Testis (tissue), 3 donors: ENCODE data around the gene OTOF. TPM values are rescaled to one million over a fixed set of nuclear protein-coding genes. Genes with fewer than 3 reads are reported as not detected.

ENCODE experiments used
- DNase-seq: peaks from one replicate; pipeline ENCODE4 v3.0.0-alpha.2; 2019
- H3K27ac ChIP-seq, 2 donors: fragments of 200-600 bp; sonication (generic); one replicate each; pipeline ENCODE4 v1.5.1; 2019
- H3K27me3 ChIP-seq: fragments of 200-600 bp; sonication (generic); one replicate; pipeline ENCODE4 v1.5.1; 2019
- H3K36me3 ChIP-seq: fragments of 200-600 bp; sonication (generic); one replicate; pipeline ENCODE4 v1.5.1; 2017; ENCODE audit warnings: low read depth; ENCODE audit errors: missing control alignments
- H3K4me1 ChIP-seq: fragments of 200-600 bp; sonication (generic); one replicate; pipeline ENCODE4 v1.5.1; 2019
- H3K4me3 ChIP-seq, 2 donors: fragments of 200-600 bp; sonication (generic); one replicate each; pipeline ENCODE4 v1.5.1; 2017 to 2019
- H3K9me3 ChIP-seq: fragments of 200-600 bp; sonication (generic); one replicate; pipeline ENCODE4 v1.5.1; 2017
- CTCF ChIP-seq, 3 experiments: fragments of 450-650 bp in 2 of 3; fragments of 200-600 bp in 1 of 3; sonication (generic) in 1 of 3; IDR thresholded peaks; one replicate each; pipeline ENCODE4 v1.5.1; 2016 to 2019; ENCODE audit warnings: antibody characterized with exemption in 3 of 3, mild to moderate bottlenecking in 2 of 3, moderate library complexity in 1 of 3
- POLR2A ChIP-seq: fragments of 450-650 bp; IDR thresholded peaks from one replicate; pipeline ENCODE4 v1.6.1; 2017; ENCODE audit warnings: antibody characterized with exemption, mild to moderate bottlenecking, moderate library complexity
- WGBS, 2 donors: methylation state at CpG; one replicate each; pipeline ENCODE4 v1.1.5; 2018; 5-methylcytosine and 5-hydroxymethylcytosine counted together
- intact Hi-C: fragments of 100-400 bp; cut with DNase I; formaldehyde crosslinking; loops from one replicate; pipeline ENCODE4 v1.15.1; 2023; ENCODE audit warnings: low total_unique reads
- polyA plus RNA-seq: library from polyadenylated mRNA; stranded (reverse); fragments of 350-450 nt; fragmentation: Illumina TruSeq; extraction: RNeasy Lipid Tissue Mini Kit (QIAGEN cat#74804); gene quantifications from one replicate; pipeline ENCODE4 v1.2.3, GENCODE V29; 2014; ENCODE audit warnings: low read depth, low replicate concordance; ENCODE audit not compliant: insufficient read depth
- total RNA-seq, 2 donors: library from RNA; depleted of rRNA; stranded (reverse); fragments of >200 nt; gene quantifications; one replicate each; pipeline ENCODE4 v1.2.3, GENCODE V29; 2016

The OTOF gene
- total and polyA plus RNA-seq, 3 donors from 2014 or later, result 1.6 to 2.2 (median 1.7) TPM

GRCh38 chr2:26407526-26407925, 70.4 kb downstream of the OTOF start:
- Histone ChIP-seq H3K36me3 (no peaks in the 10 kb centered on the region), H3K4me3 (no peak overlapping the region), H3K4me1 (no peaks in the 10 kb centered on the region), H3K27ac (no peak overlapping the region), H3K27me3 (no peaks in the 10 kb centered on the region), H3K9me3 (no peaks in the 10 kb centered on the region)
- TF ChIP-seq POLR2A, result no peak
- no peak for TF ChIP-seq CTCF (IDR thresholded peaks at IDR 0.05)
- whole genome bisulfite sequencing, 2 donors, result 59 to 70% methylated on average over 9 of the region's 9 CpGs
- no peak for DNase-seq
- intact Hi-C loops, result no loop called here

Other genes starting within 250 kb of the OTOF start
- 10 to 100 TPM; 93.7 to 98.8 TPM for gene HADHA, start 233.5 kb downstream of the OTOF start, total RNA-seq
- 161 TPM for gene HADHA, start 233.5 kb downstream of the OTOF start, polyA plus RNA-seq
- 100 to 1,000 TPM; 142 to 168 TPM for gene HADHB, start 233.2 kb downstream of the OTOF start, total RNA-seq
- gene HADHB, start 233.2 kb downstream of the OTOF start, polyA plus RNA-seq, result 171 TPM
- 10 to 100 TPM; 23.8 to 26.7 TPM for gene SELENOI, start 132.0 kb downstream of the OTOF start, total RNA-seq
- 8.7 TPM for gene SELENOI, start 132.0 kb downstream of the OTOF start, polyA plus RNA-seq
- 1 to 10 TPM; 1.0 to 2.2 TPM for gene ADGRF3, start 131.3 kb downstream of the OTOF start, total RNA-seq
- 1.6 TPM for gene ADGRF3, start 131.3 kb downstream of the OTOF start, polyA plus RNA-seq
- 10 to 100 TPM in 1 of 2 donors, 1 to 10 TPM in 1; 8.8 to 18.7 TPM for gene DRC1, start 76.2 kb downstream of the OTOF start, total RNA-seq
- 67.3 TPM for gene DRC1, start 76.2 kb downstream of the OTOF start, polyA plus RNA-seq
- gene CIB4, start 163.2 kb upstream of the OTOF start, total RNA-seq, result 1 to 10 TPM; 7.5 to 8.7 TPM
- gene CIB4, start 163.2 kb upstream of the OTOF start, polyA plus RNA-seq, result 30.6 TPM
- 1 to 10 TPM; 1.0 to 2.5 TPM for gene KCNK3, start 214.6 kb upstream of the OTOF start, total RNA-seq
- gene KCNK3, start 214.6 kb upstream of the OTOF start, polyA plus RNA-seq, result 1.5 TPM